Epidermal melanocyte (primary cell): ENCODE data around the gene ACTL6B.
"Not testable (repeated sequence)": the region's sequence is repeated elsewhere in the genome, so short reads cannot be mapped to it uniquely, and the experiment has no call there.

ENCODE experiments used
- DNase-seq: peaks from one replicate; pipeline ENCODE4 v3.0.0; 2011; ENCODE audit warnings: low spot score; ENCODE audit not compliant: insufficient read length

Gene ACTL6B

GRCh38 chr7:100655908-100656674 lies at the start of gene ACTL6B:
Gene ACTL6B (minus strand): TSS chr7:100656448. CDS start chr7:100656354, 94 bp downstream.
- DNase-seq = peak; percentile 82

GRCh38 chr7:100705320-100705752 lies 49.1 kb upstream of the ACTL6B start:
- peak; percentile 79 for DNase-seq

GRCh38 chr7:100701089-100701488 lies 44.8 kb upstream of the ACTL6B start:
- DNase-seq = not testable (repeated sequence)

GRCh38 chr7:100699018-100699417 lies 42.8 kb upstream of the ACTL6B start:
- DNase-seq = no peak

GRCh38 chr7:100696123-100696521 lies 39.9 kb upstream of the ACTL6B start:
- no peak for DNase-seq

- DNase-seq = peak; percentile 90
These were observed 38.0 kb upstream of the ACTL6B start, which contains the start of gene GIGYF1 for GRCh38 chr7:100694098-100694745. Gene GIGYF1 (minus strand): TSS chr7:100694250. CDS start chr7:100688238, 6,012 bp downstream.

GRCh38 chr7:100693312-100694097 lies 37.3 kb upstream of the ACTL6B start:
- no peak for DNase-seq

GRCh38 chr7:100692578-100692961 lies 36.3 kb upstream of the ACTL6B start:
- no peak for DNase-seq

- DNase-seq = peak; percentile 98
These were observed 35.7 kb upstream of the ACTL6B start for GRCh38 chr7:100691676-100692577.

GRCh38 chr7:100689230-100690135 lies 33.2 kb upstream of the ACTL6B start:
- DNase-seq = no peak

GRCh38 chr7:100688326-100688860 lies 32.1 kb upstream of the ACTL6B start:
- no peak for DNase-seq

GRCh38 chr7:100687751-100688300 lies 31.6 kb upstream of the ACTL6B start:
- no peak for DNase-seq

GRCh38 chr7:100687261-100687660 lies 31.0 kb upstream of the ACTL6B start:
- no peak for DNase-seq

GRCh38 chr7:100686822-100687211 lies 30.6 kb upstream of the ACTL6B start:
- no peak for DNase-seq

GRCh38 chr7:100686201-100686821 lies 30.1 kb upstream of the ACTL6B start:
- DNase-seq = no peak

- DNase-seq = no peak
These were observed 29.4 kb upstream of the ACTL6B start for GRCh38 chr7:100685631-100686145.

GRCh38 chr7:100685049-100685605 lies 28.9 kb upstream of the ACTL6B start:
- DNase-seq = no peak

GRCh38 chr7:100684534-100685042 lies 28.3 kb upstream of the ACTL6B start:
- no peak for DNase-seq
